GM12801 (cell line): ENCODE data around the gene PPP1R9B.

Experiments used
- CTCF ChIP-seq: IDR thresholded peaks from one replicate; pipeline ENCODE4 v1.5.1; 2011; ENCODE audit warnings: control low read depth; ENCODE audit not compliant: insufficient read length; ENCODE audit errors: extremely low read depth

The PPP1R9B gene

DNA sequence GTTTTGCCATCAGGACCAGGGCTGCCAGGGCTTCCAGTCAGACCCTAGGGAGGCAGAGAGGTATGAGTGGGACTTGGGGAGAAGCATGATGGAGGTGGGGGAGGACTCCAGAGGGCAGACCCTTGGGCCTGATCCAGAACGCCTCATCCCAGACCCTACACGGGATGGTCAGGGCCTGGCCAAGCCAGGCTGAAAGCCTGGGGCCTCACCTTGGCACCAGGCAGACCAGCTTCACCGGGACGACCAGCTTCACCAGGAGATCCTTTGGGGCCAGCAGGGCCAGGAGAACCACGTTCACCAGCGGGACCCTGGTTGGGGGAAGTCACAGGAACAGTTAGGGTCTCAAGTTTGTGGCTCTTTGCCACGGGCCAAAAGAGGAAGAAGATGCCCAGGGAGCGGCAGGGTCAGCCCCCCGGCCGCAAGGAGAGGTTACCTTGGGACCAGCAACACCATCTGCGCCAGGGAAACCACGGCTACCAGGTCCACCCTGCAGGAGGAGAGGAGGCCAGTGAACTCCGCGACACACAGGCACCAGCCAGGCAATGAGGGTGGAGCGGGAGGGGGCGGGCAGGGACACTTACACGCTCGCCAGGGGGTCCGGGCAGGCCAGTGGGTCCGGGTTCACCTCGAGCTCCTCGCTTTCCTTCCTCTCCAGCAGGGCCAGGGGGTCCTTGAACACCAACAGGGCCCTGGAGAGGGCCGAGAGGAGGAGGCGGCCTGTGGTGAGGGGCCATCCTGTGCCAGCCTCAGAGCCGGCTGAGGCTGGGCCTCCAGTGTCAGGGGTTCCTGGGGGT is 43.9 kb upstream of the PPP1R9B start:
- no peak for TF ChIP-seq CTCF

- no peak for TF ChIP-seq CTCF
Observed at GRCh38 chr17:50192618-50193291, 42.3 kb upstream of the PPP1R9B start.

- TF ChIP-seq CTCF, result no peak
Observed at GRCh38 chr17:50192144-50192617, 41.7 kb upstream of the PPP1R9B start.

DNA sequence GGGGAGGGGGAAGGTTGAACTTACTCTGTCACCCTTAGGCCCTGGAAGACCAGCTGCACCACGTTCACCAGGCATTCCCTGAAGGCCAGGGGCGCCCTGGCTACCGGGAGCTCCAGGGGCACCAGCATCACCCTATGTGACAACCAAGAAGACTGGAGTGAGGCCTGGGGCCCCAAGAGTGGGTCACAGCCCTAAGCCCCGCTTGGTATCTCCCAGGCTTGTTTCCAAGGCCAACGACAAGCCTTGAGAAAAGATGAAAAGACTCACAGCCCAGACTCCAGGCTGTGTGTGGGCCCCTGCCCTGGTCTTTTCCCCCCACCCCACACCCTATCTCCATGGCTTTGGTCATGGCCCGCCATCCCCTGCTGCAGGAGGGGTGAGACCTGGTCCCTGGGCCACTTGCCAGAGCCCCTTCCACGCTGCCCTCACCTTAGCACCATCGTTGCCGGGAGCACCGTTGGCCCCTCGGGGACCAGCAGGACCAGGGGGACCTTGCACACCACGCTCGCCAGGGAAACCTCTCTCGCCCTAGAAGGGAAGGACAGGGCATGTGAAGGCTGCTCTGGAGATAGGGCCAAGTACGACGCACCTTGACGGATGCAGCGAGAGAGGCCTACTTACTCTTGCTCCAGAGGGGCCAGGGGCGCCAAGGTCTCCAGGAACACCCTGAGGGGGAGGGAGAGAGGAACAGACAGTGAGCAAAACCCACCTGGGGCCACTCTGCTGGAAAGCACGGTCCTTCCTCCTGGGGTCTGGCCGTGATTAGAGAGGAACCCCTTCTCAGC is 41.1 kb upstream of the PPP1R9B start:
- no peak for TF ChIP-seq CTCF

GRCh38 chr17:50190603-50191358 is 40.3 kb upstream of the PPP1R9B start:
- TF ChIP-seq CTCF, result no peak

GRCh38 chr17:50190293-50190602 is 39.8 kb upstream of the PPP1R9B start:
- no peak for TF ChIP-seq CTCF
